ENCODE measurements around the gene ETS1.

ETS1 gene

DNA sequence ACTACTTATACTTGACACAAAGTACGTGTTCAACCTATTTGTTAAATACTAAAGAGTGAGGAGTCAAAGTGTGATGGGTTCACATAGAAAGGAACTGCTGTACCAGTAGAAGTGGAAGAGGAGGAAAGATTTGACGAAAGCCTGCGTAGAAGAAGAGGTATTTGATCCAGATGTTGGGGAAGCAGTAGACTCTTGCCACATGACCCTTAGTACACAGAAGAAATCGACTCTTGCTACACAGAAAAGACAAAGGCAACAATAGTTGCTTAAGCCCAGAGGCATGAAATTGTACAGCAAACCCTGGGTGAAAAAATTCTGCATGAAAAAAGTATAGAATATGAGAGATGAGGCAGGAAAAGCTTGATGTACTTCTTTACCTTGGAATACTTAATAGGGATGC, 152.9 kb downstream of the ETS1 start:
- ChIA-PET CTCF (interaction anchor here (0.5 kb wide), 1 partner anchor 67 kb away, joined by 3 read pairs; no protein-coding TSS in a partner anchor), POLR2A (no interaction called here)
- no peak for TF ChIP-seq FOXM1 (IDR thresholded peaks at IDR 0.05; ENCODE audit: borderline replicate concordance)
- TF ChIP-seq ELF4 (IDR thresholded peaks at IDR 0.05): no peak
- no peak for TF ChIP-seq FOXA1 (IDR thresholded peaks at IDR 0.05)
- no peak for TF ChIP-seq PKNOX1 (IDR thresholded peaks at IDR 0.05)
- TF ChIP-seq NFRKB (IDR thresholded peaks at IDR 0.05): no peak
- TF ChIP-seq HDGF (IDR thresholded peaks at IDR 0.05; ENCODE audit: borderline replicate concordance): no peak
- no peak for TF ChIP-seq BHLHE40 (IDR thresholded peaks at IDR 0.05; ENCODE audit: borderline replicate concordance)
- no peak for TF ChIP-seq SUZ12 (IDR thresholded peaks at IDR 0.05)
- TF ChIP-seq L3MBTL2 (conservative IDR thresholded peaks at IDR 0.05): no peak
- TF ChIP-seq TARDBP (IDR thresholded peaks at IDR 0.05): no peak
- TF ChIP-seq ZNF384 (IDR thresholded peaks at IDR 0.05): no peak
- TF ChIP-seq SP1 (IDR thresholded peaks at IDR 0.05): no peak
- no peak for TF ChIP-seq FOXK2 (IDR thresholded peaks at IDR 0.05)
- TF ChIP-seq LEF1 (IDR thresholded peaks at IDR 0.05; ENCODE audit: borderline replicate concordance): no peak
- TF ChIP-seq ARNT (IDR thresholded peaks at IDR 0.05): no peak
- no peak for TF ChIP-seq CTBP1 (IDR thresholded peaks at IDR 0.05; ENCODE audit: borderline replicate concordance)
- DNase-seq (ENCODE audit: extremely low spot score): no peak

DNA sequence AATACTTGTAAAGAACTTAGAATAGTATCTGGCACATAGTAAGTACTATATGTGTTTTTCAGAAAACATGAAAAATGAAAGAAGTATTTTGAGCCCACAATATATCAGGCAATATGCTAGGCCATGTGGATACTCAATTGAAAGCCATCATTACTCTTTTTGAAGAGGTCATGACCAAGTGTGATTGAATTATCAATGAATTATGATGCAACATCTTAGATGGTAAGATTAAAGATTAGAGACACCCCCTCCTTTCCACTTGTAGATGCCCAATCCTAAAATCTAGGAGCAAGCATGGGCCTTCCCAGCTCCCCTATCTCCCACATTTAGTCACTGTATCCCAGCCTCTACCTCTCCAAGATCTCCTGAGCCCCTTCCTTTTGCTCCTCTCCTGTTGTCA, 154.4 kb downstream of the ETS1 start:
- no peak for DNase-seq (ENCODE audit: extremely low spot score)
- ChIA-PET POLR2A (no interaction called here), CTCF (interaction anchor here (1.3 kb wide), 1 partner anchor 143 kb away, joined by 3 read pairs; no protein-coding TSS in a partner anchor)
- no peak for TF ChIP-seq FOXA1 (IDR thresholded peaks at IDR 0.05)
- no peak for TF ChIP-seq PKNOX1 (IDR thresholded peaks at IDR 0.05)
- no peak for TF ChIP-seq TARDBP (IDR thresholded peaks at IDR 0.05)
- no peak for TF ChIP-seq L3MBTL2 (conservative IDR thresholded peaks at IDR 0.05)
- TF ChIP-seq LEF1 (IDR thresholded peaks at IDR 0.05; ENCODE audit: borderline replicate concordance): no peak
- no peak for TF ChIP-seq CTBP1 (IDR thresholded peaks at IDR 0.05; ENCODE audit: borderline replicate concordance)

DNA sequence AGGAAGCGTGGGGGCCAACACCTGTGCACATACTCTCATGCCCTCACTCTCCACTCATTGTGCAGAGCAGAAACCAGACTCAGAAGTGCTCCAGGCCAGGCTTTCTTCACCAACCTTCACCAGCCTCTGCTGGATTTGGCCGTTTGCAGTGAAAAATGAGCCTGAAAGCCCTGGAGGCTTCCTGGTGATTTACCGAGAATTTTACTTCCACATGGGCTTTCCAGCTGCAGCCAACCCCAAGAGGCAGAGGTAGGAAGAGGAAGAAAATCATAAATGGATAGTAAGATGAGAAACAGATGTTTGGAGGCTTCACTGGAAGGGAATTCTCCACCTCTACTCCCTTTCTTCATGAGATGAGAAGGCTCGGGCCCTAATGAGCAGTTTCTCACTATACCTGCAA, 155.4 kb downstream of the ETS1 start:
- ChIA-PET CTCF (no interaction called here), POLR2A (no interaction called here)
- TF ChIP-seq TARDBP (IDR thresholded peaks at IDR 0.05) (no peak), LEF1 (IDR thresholded peaks at IDR 0.05; ENCODE audit: borderline replicate concordance) (no peak), PKNOX1 (IDR thresholded peaks at IDR 0.05) (no peak), ARNT (IDR thresholded peaks at IDR 0.05) (no peak), ZNF384 (IDR thresholded peaks at IDR 0.05) (no peak), ELF4 (IDR thresholded peaks at IDR 0.05) (no peak), NFRKB (IDR thresholded peaks at IDR 0.05) (no peak), FOXK2 (IDR thresholded peaks at IDR 0.05) (no peak), HDGF (IDR thresholded peaks at IDR 0.05; ENCODE audit: borderline replicate concordance) (no peak)
- DNase-seq (ENCODE audit: extremely low spot score): no peak

DNA sequence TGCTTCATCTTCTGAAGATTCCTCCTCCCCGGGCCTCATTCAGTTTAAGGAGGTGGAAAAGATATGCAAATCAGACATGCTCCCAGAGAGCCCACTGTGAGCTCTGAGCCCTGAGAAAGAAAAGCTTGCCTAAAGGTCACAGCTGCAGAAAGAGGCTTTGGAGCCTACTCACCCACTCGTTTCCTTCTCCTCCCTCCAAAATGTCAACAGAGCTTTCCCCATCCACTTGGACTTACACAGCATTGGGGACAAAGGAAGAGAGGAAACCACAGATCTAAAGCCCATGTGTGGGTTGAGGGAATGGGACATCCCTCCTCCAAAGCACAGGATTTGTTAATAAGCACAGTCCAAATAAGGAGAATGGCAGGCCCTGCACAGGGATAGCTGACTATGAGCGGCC, 158.4 kb downstream of the ETS1 start:
- ChIA-PET CTCF (no interaction called here), POLR2A (no interaction called here)
- DNase-seq (ENCODE audit: extremely low spot score): no peak
- no peak for TF ChIP-seq PKNOX1 (IDR thresholded peaks at IDR 0.05)
- TF ChIP-seq ELF4 (IDR thresholded peaks at IDR 0.05): no peak
- no peak for TF ChIP-seq NFRKB (IDR thresholded peaks at IDR 0.05)
- TF ChIP-seq FOXK2 (IDR thresholded peaks at IDR 0.05): no peak
- no peak for TF ChIP-seq CTBP1 (IDR thresholded peaks at IDR 0.05; ENCODE audit: borderline replicate concordance)
- no peak for TF ChIP-seq TARDBP (IDR thresholded peaks at IDR 0.05)
- TF ChIP-seq ARNT (IDR thresholded peaks at IDR 0.05): no peak

- TF ChIP-seq FOXA1 (IDR thresholded peaks at IDR 0.05): no peak
- no peak for TF ChIP-seq L3MBTL2 (conservative IDR thresholded peaks at IDR 0.05)
- TF ChIP-seq TARDBP (IDR thresholded peaks at IDR 0.05): no peak
- no peak for TF ChIP-seq PKNOX1 (IDR thresholded peaks at IDR 0.05)
- no peak for TF ChIP-seq FOXK2 (IDR thresholded peaks at IDR 0.05)
- no peak for TF ChIP-seq ZNF384 (IDR thresholded peaks at IDR 0.05)
- TF ChIP-seq CTBP1 (IDR thresholded peaks at IDR 0.05; ENCODE audit: borderline replicate concordance): no peak
- no peak for TF ChIP-seq ARNT (IDR thresholded peaks at IDR 0.05)
- TF ChIP-seq SP1 (IDR thresholded peaks at IDR 0.05): no peak
- TF ChIP-seq ELF4 (IDR thresholded peaks at IDR 0.05): no peak
- no peak for TF ChIP-seq NFRKB (IDR thresholded peaks at IDR 0.05)
- no peak for TF ChIP-seq LEF1 (IDR thresholded peaks at IDR 0.05; ENCODE audit: borderline replicate concordance)
- no peak for TF ChIP-seq BHLHE40 (IDR thresholded peaks at IDR 0.05; ENCODE audit: borderline replicate concordance)
- TF ChIP-seq HDGF (IDR thresholded peaks at IDR 0.05; ENCODE audit: borderline replicate concordance): no peak
- TF ChIP-seq SUZ12 (IDR thresholded peaks at IDR 0.05): no peak
- TF ChIP-seq FOXM1 (IDR thresholded peaks at IDR 0.05; ENCODE audit: borderline replicate concordance): no peak
- no peak for DNase-seq (ENCODE audit: extremely low spot score)
- ChIA-PET POLR2A (no interaction called here), CTCF (no interaction called here)
Measured at GRCh38 chr11:128424851-128425285, 162.5 kb downstream of the ETS1 start.

All from HEK293T (cell line).